ENCODE data around the gene TNS3. TPM values are rescaled to one million over a fixed set of nuclear protein-coding genes. Genes with fewer than 3 reads are reported as not detected.

The TNS3 gene
- total and polyA plus RNA-seq, 10 of the 15 experiments (the other 5 are each of a cell fraction or from before 2014, with no cell fraction given): 0.27 to 2.7 (median 0.79) TPM

DNA sequence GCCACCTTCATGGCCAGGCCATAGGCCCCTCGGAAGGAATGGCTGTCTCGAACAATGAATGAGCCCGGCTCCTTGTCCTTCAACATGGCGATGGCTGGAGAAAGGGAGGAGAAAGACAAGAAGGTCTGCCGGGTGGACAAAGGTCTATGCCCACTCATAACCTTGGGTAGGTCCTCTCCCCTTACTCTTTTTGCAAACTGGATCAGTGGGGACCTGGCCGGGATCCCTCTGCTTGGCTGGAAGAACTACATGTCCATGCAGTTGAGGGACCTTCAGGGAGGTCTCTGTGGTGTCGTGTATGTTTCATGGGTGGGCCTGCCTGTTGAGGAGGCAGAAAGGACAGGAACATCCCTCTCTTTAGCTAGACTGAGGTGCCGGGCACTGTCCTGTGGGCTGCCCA, 284.8 kb downstream of the TNS3 start:
- no peaks in the 10 kb centered on the region for H3K4me1 ChIP-seq (ENCODE audit: control insufficient read depth, insufficient read depth, low read length)
- in situ Hi-C loops (cut with MboI) (no loop called here), intact Hi-C loops (cut with micrococcal nuclease; ENCODE audit: unreplicated experiment) (no loop called here)
- no peak for FAIRE-seq
- no peaks in the 10 kb centered on the region for H3K36me3 ChIP-seq (ENCODE audit: control insufficient read depth in 2 of 2, insufficient read depth in 2 of 2, low read length in 1 of 2)
- no peak overlapping the region for H3K27ac ChIP-seq (ENCODE audit: control insufficient read depth, insufficient read depth)
- H3K4me3 ChIP-seq: no peak overlapping the region
- no peak overlapping the region for H3K4me2 ChIP-seq (ENCODE audit: control insufficient read depth, insufficient read depth)
- H2AFZ ChIP-seq (ENCODE audit: control insufficient read depth, low read depth, low read length): no peak overlapping the region
- TF ChIP-seq TAF1 (IDR thresholded peaks at IDR 0.05; ENCODE audit: borderline replicate concordance, low read depth, low read length) (no peak), TARDBP (IDR thresholded peaks at IDR 0.05; ENCODE audit: borderline replicate concordance) (no peak), RCOR1 (conservative IDR thresholded peaks at IDR 0.05; ENCODE audit: low read depth, low read length) (no peak), POLR2A (IDR thresholded peaks at IDR 0.05; ENCODE audit: low read depth, low read length) (no peak), ASH2L (IDR thresholded peaks at IDR 0.05; ENCODE audit: borderline replicate concordance, low read depth) (no peak), MEF2B (IDR thresholded peaks at IDR 0.05; ENCODE audit: partially characterized antibody, poor library complexity, severe bottlenecking) (no peak), PML (IDR thresholded peaks at IDR 0.05; ENCODE audit: low read length) (no peak), ZNF207 (IDR thresholded peaks at IDR 0.05; ENCODE audit: borderline replicate concordance) (no peak), RELA (IDR thresholded peaks at IDR 0.05; ENCODE audit: borderline replicate concordance, partially characterized antibody) (no peak), CEBPZ (IDR thresholded peaks at IDR 0.05; ENCODE audit: low read depth, low read length) (no peak), EED (IDR thresholded peaks at IDR 0.05; ENCODE audit: low read depth) (no peak), SMAD1 (IDR thresholded peaks at IDR 0.05; ENCODE audit: low read depth, partially characterized antibody) (no peak), BCLAF1 (IDR thresholded peaks at IDR 0.05) (no peak)
- TF ChIP-seq, protein P1, sequence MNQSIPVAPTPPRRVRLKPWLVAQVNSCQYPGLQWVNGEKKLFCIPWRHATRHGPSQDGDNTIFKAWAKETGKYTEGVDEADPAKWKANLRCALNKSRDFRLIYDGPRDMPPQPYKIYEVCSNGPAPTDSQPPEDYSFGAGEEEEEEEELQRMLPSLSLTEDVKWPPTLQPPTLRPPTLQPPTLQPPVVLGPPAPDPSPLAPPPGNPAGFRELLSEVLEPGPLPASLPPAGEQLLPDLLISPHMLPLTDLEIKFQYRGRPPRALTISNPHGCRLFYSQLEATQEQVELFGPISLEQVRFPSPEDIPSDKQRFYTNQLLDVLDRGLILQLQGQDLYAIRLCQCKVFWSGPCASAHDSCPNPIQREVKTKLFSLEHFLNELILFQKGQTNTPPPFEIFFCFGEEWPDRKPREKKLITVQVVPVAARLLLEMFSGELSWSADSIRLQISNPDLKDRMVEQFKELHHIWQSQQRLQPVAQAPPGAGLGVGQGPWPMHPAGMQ (IDR thresholded peaks at IDR 0.05; ENCODE audit: borderline replicate concordance): no peak
- TF ChIP-seq, protein P2, sequence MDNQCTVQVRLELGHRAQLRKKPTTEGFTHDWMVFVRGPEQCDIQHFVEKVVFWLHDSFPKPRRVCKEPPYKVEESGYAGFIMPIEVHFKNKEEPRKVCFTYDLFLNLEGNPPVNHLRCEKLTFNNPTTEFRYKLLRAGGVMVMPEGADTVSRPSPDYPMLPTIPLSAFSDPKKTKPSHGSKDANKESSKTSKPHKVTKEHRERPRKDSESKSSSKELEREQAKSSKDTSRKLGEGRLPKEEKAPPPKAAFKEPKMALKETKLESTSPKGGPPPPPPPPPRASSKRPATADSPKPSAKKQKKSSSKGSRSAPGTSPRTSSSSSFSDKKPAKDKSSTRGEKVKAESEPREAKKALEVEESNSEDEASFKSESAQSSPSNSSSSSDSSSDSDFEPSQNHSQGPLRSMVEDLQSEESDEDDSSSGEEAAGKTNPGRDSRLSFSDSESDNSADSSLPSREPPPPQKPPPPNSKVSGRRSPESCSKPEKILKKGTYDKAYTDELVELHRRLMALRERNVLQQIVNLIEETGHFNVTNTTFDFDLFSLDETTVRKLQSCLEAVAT (IDR thresholded peaks at IDR 0.05): no peak
- no peak for DNase-seq (ENCODE audit: low read depth, low spot score)
- no peak for ATAC-seq
- H4K20me1 ChIP-seq (ENCODE audit: control insufficient read depth, insufficient read depth): no peaks in the 10 kb centered on the region
- CTCF ChIA-PET: no interaction called here
- no peaks in the 10 kb centered on the region for H3K79me2 ChIP-seq (ENCODE audit: control insufficient read depth, insufficient read depth, low read length)
- SMC1A ChIA-PET (ENCODE audit: uncharacterized antibody, unreplicated experiment): no interaction called here
- RAD21 ChIA-PET (ENCODE audit: unreplicated experiment): no interaction called here
- POLR2A ChIA-PET: no interaction called here
- WGBS (ENCODE audit: insufficient coverage, insufficient replicate concordance, low lambda C conversion rate, missing lambda C conversion rate): 54% methylated on average over 8 of the region's 8 CpGs
- H3K9me3 ChIP-seq (replicated peaks; ENCODE audit: control insufficient read depth, insufficient read depth, low read length): no peaks in the 10 kb centered on the region
- H3K27me3 ChIP-seq (replicated peaks in 1 of 2; ENCODE audit: control insufficient read depth in 2 of 2, insufficient read depth in 2 of 2, low read length in 1 of 2): no peaks in the 10 kb centered on the region; a peak in 2 of 4 replicates
- no peak overlapping the region for H3K9ac ChIP-seq (ENCODE audit: control insufficient read depth, insufficient read depth, low read length)
- BruUV-seq (replicated peaks): no TSS peak

Data from GM12878 (cell line).